A673 (cell line): Measurements from ENCODE around the gene SCYGR7. TPM values are rescaled to one million over a fixed set of nuclear protein-coding genes. Genes with fewer than 3 reads are reported as not detected.
"Not testable (repeated sequence)": the region's sequence is repeated elsewhere in the genome, so short reads cannot be mapped to it uniquely, and the experiment has no call there.

ENCODE experiments used
- BruUV-seq: library from RNA; stranded (reverse); fragments of 400-500 nt; replicated peaks from 2 replicates; lab custom pipeline; 2021; lab: Mats Ljungman, UMichigan
- CTCF ChIA-PET: fragments of 300-600 bp; sonication (Branson Sonifier 250); formaldehyde crosslinking; loops from one replicate; lab custom pipeline; 2022; ENCODE audit warnings: antibody characterized with exemption; lab: Charles Lee
- POLR2A ChIA-PET: fragments of 300-600 bp; sonication (Branson Sonifier 250); formaldehyde crosslinking; loops from one replicate; lab custom pipeline; 2022; ENCODE audit warnings: antibody characterized with exemption; ENCODE audit not compliant: low non-redundant PET; lab: Charles Lee
- DNase-seq: peaks from one replicate; pipeline ENCODE4 v3.0.0-alpha.2; 2015; ENCODE audit warnings: low spot score
- H3K27ac ChIP-seq: fragments of 200-600 bp; sonication (generic); 2 replicates; pipeline ENCODE4 v1.5.1; 2016; ENCODE audit warnings: mixed run types, low read depth, mild to moderate bottlenecking, mixed read lengths, antibody characterized with exemption, low read length; ENCODE audit not compliant: poor library complexity, severe bottlenecking
- H3K27me3 ChIP-seq: fragments of 200-600 bp; sonication (generic); replicated peaks from 2 replicates; pipeline ENCODE4 v1.6.1; 2017; ENCODE audit warnings: mixed run types, low read depth, mild to moderate bottlenecking, mixed read lengths, antibody characterized with exemption, low read length; ENCODE audit not compliant: insufficient read depth, poor library complexity
- H3K36me3 ChIP-seq: fragments of 200-600 bp; sonication (generic); 2 replicates; pipeline ENCODE4 v1.6.1; 2016; ENCODE audit warnings: mixed run types, mild to moderate bottlenecking, mixed read lengths, antibody characterized with exemption, low read length; ENCODE audit not compliant: insufficient read depth, poor library complexity, severe bottlenecking
- H3K4me1 ChIP-seq: fragments of 200-600 bp; sonication (generic); 2 replicates; pipeline ENCODE4 v1.6.1; 2017; ENCODE audit warnings: mixed run types, mild to moderate bottlenecking, mixed read lengths, antibody characterized with exemption, low read length; ENCODE audit not compliant: insufficient read depth, poor library complexity, severe bottlenecking
- H3K4me3 ChIP-seq: fragments of 200-600 bp; sonication (generic); 2 replicates; pipeline ENCODE4 v1.5.1; 2016; ENCODE audit warnings: low read depth, mixed run types, mild to moderate bottlenecking, mixed read lengths, low read length; ENCODE audit not compliant: poor library complexity, severe bottlenecking
- H3K9me3 ChIP-seq: fragments of 200-600 bp; sonication (generic); 2 replicates; pipeline ENCODE4 v1.6.1; 2016; ENCODE audit warnings: mixed run types, low read depth, mild to moderate bottlenecking, mixed read lengths, antibody characterized with exemption, low read length; ENCODE audit not compliant: poor library complexity, severe bottlenecking
- CTCF ChIP-seq: fragments of 300-800, 200-600 bp; sonication (generic); conservative IDR thresholded peaks from 2 replicates; pipeline ENCODE4 v1.5.1; 2017; ENCODE audit warnings: low read depth, mild to moderate bottlenecking, antibody characterized with exemption, low read length, moderate library complexity, mixed read lengths
- EZH2 ChIP-seq: fragments of 200-600 bp; sonication (generic); IDR thresholded peaks from 2 replicates; pipeline ENCODE4 v1.6.1; 2017; ENCODE audit warnings: borderline replicate concordance, low read depth, mild to moderate bottlenecking, mixed read lengths, antibody characterized with exemption, low read length; ENCODE audit not compliant: poor library complexity, severe bottlenecking
- intact Hi-C: fragments of 100-400 bp; cut with micrococcal nuclease; formaldehyde crosslinking; loops from one replicate; pipeline ENCODE4 v1.10.0; 2022; ENCODE audit not compliant: unreplicated experiment
- total RNA-seq: library from RNA; stranded (reverse); gene quantifications from 2 replicates; pipeline ENCODE4 v1.2.3, GENCODE V29; 2021

Gene SCYGR7
- total RNA-seq, 1 experiment from 2014 or later = not detected

- Histone ChIP-seq H3K27ac (no peak within 1 kb of the TSS), H3K36me3 (no peaks in the 10 kb centered on the region), H3K4me1 (no peaks in the 10 kb centered on the region), H3K9me3 (no peaks in the 10 kb centered on the region), H3K4me3 (no peak within 1 kb of the TSS), H3K27me3 (no peaks in the 10 kb centered on the region)
- no TSS peak for BruUV-seq
- ChIA-PET CTCF (no interaction called here), POLR2A (interaction anchor here (0.6 kb wide), 1 partner anchor 138 kb away, joined by 3 read pairs; no protein-coding TSS in a partner anchor)
- TF ChIP-seq EZH2 = no peak
- TF ChIP-seq CTCF = no peak
- DNase-seq = no peak
- intact Hi-C loops = no loop called here
These were observed 3.6 kb upstream of the SCYGR7 start, which contains the start of gene SCYGR6 for GRCh38 chr2:227724394-227725039. Gene SCYGR6, minus strand, starts transcription at chr2:227724757. Its CDS starts 0 bp downstream, at chr2:227724757.

DNA sequence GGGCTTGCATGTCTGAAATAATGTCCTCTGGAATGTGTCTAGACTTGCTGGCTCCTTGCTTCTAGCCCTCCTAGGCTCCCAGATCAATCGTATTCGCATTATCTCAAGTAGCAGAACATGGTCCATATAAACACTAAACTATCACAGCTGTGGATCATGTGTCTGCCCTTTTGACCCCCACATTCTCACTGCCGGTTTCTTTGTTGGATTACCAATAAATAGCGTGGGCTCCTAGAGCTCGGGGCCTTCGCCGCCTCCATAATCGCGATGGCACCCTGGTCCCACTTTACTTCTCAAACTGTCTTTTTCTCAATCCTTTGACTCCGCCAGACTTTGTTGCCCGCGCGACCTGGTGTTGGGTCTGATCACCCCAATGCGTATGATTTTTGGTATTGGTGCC, 11.2 kb downstream of the SCYGR7 start:
- TF ChIP-seq CTCF (no peak), EZH2 (no peak)
- Histone ChIP-seq H3K27ac (no peak overlapping the region), H3K27me3 (no peaks in the 10 kb centered on the region), H3K9me3 (no peaks in the 10 kb centered on the region), H3K4me3 (no peak overlapping the region), H3K4me1 (no peaks in the 10 kb centered on the region), H3K36me3 (no peaks in the 10 kb centered on the region)
- intact Hi-C loops = no loop called here
- POLR2A ChIA-PET = no interaction called here
- CTCF ChIA-PET = no interaction called here
- no TSS peak for BruUV-seq
- DNase-seq = no peak

DNA sequence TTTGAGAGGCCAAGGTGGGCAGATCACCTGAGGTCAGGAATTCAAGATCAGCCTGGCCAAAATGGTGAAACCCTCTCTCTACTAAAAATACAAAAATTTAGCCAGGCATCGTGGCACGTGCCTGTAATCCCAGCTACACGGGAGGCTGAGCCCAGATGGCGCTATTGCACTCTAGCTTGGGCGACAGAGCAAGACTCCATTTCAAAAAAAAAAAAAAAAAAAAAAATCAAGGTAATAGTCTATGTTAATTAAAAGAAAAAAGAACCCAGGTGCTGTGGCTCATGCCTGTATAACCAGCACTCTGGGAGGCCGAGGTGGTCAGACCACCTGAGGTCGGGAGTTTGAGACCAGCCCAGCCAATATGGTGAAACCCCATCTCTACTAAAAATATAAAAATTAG, 12.6 kb downstream of the SCYGR7 start:
- H3K4me3 ChIP-seq, H3K9me3 ChIP-seq, H3K36me3 ChIP-seq, BruUV-seq, DNase-seq, CTCF ChIA-PET, H3K4me1 ChIP-seq, intact Hi-C loops, H3K27ac ChIP-seq, H3K27me3 ChIP-seq: not testable (repeated sequence)
- POLR2A ChIA-PET = interaction anchor here (0.5 kb wide), 1 partner anchor 78 kb away, joined by 13 read pairs; no protein-coding TSS in a partner anchor
- peak; percentile 46 for TF ChIP-seq CTCF
